GM10266 (cell line): ENCODE measurements around the gene FBXO24.

Experiments used
- DNase-seq: peaks from one replicate; pipeline ENCODE4 v3.0.0; 2012; ENCODE audit errors: extremely low spot score
- TF ChIP-seq, protein P1 (sequence below): IDR thresholded peaks from 2 replicates; pipeline ENCODE4 v1.5.1; 2012; ENCODE audit warnings: mild to moderate bottlenecking, low read depth; ENCODE audit not compliant: control insufficient read depth, insufficient read depth; ENCODE audit errors: missing control alignments

Gene FBXO24

GRCh38 chr7:100595188-100595587 lies 9.1 kb downstream of the FBXO24 start:
- TF ChIP-seq, protein P1, sequence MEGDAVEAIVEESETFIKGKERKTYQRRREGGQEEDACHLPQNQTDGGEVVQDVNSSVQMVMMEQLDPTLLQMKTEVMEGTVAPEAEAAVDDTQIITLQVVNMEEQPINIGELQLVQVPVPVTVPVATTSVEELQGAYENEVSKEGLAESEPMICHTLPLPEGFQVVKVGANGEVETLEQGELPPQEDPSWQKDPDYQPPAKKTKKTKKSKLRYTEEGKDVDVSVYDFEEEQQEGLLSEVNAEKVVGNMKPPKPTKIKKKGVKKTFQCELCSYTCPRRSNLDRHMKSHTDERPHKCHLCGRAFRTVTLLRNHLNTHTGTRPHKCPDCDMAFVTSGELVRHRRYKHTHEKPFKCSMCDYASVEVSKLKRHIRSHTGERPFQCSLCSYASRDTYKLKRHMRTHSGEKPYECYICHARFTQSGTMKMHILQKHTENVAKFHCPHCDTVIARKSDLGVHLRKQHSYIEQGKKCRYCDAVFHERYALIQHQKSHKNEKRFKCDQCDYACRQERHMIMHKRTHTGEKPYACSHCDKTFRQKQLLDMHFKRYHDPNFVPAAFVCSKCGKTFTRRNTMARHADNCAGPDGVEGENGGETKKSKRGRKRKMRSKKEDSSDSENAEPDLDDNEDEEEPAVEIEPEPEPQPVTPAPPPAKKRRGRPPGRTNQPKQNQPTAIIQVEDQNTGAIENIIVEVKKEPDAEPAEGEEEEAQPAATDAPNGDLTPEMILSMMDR = no peak
- DNase-seq = no peak

DNA sequence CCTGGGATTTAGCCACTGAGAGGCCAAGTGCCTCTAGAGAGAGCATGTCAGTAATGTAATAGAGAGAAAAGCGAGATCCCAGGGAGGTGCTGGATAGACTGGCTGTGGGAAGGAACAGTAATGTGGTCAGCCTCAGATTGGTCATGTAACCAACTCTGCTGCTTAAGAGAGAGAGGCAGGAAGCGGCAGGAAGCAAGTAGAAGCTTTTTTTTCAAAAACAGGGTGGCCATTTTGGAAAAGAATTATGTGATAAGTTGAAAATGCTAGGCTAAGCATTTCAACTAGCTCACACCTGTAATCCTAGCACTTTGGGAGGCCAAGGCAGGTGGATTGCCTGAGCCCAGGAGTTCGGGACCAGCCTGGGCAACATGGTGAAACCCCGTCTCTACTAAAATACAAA lies 12.3 kb downstream of the FBXO24 start:
- DNase-seq = no peak
- TF ChIP-seq, protein P1 = no peak

DNA sequence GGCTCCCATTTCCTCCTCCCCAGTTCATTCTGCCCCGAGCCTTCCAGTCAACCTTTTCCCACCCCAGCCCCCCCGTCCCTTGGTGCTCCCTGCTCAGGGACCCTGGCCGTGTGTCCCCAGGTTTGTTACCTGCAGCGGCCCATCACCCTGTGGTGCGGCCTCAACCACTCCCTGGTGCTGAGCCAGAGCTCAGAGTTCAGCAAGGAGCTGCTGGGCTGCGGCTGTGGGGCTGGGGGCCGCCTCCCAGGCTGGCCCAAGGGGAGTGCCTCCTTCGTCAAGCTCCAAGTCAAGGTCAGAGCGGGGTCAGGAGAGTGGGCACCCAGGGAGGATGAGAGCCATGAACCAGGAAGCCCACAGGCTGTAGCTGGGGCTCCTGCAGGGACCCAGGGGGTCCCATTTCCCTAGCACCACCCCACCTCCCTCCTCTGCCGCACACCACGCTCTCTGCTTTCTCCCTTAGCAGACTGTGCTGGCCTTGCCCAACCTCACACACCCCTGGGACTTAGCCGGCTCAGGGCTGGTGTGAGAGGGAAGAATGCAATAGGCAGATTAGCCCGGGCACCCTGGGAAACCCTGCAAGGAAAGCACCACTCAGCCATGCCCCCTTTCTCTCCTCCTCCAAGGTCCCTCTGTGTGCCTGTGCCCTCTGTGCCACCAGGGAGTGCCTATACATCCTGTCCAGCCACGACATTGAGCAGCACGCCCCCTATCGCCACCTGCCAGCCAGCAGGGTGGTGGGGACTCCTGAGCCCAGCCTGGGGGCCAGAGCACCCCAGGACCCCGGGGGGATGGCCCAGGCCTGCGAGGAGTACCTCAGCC lies 14.0 kb downstream of the FBXO24 start:
- no peak for DNase-seq
- TF ChIP-seq, protein P1 = peak; percentile 33

- no peak for DNase-seq
- TF ChIP-seq, protein P1 = no peak
These were observed 14.6 kb downstream of the FBXO24 start for GRCh38 chr7:100600730-100601038.

DNA sequence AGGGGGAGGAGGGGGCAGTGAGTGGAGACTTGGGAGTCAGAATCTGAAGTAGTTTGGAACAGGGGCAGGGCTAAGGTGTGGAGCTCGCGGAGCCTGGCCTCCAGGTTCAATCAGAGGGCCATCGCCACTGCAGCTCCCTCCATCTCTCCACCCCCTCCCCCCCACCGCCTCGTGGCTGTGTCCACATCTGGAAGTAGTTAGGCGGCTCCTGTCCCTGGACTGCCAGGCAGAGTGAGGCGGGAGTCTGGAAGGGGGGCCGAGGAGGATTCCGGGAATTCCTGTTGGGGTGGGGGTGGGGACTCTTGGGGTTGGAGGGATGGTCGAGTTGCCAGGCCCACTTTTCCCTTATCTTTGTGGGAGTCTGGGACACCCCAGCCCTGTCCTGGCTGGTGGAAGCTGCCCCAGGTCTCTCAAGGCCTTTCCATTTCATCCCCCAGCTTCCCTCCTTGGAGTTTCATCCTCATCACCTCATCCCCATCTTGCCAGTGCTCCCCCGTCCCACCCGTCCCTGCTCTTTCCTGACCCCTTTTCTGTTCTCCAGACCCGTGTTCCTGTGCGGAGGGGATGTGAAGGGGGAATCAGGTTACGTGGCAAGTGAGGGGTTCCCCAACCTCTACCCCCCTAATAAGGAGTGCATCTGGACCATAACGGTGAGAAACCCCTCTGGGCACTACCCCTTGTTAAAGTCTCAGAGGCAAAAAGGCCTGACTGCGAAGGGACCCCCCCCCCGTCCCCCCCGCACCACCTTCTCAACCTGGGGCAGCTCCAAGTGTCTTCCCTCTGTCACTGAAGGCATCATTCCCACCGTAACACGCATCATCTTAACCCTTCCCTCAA lies 17.0 kb downstream of the FBXO24 start:
- peak; percentile 23 for DNase-seq

DNA sequence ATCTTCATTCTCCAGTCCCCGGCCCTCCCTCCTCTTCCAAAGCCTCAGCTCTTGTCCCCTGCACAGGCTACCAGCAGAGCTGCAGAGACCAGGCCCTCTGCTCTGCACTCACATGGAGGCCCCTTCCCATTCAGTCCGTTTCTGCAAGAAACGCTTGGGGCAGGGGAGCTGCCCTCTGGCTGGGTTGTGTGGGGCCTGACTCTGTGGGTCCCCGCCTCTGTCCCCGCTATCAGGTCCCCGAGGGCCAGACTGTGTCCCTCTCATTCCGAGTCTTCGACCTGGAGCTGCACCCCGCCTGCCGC lies 17.5 kb downstream of the FBXO24 start:
- DNase-seq = no peak
- TF ChIP-seq, protein P1 = no peak

More for the DNA sequence above, 17.0 kb downstream of the FBXO24 start:
- TF ChIP-seq, protein P1 = no peak
